ENCODE measurements around the gene AMFR.
"Not testable (repeated sequence)": the region's sequence is repeated elsewhere in the genome, so short reads cannot be mapped to it uniquely, and the experiment has no call there.

AMFR gene

DNA sequence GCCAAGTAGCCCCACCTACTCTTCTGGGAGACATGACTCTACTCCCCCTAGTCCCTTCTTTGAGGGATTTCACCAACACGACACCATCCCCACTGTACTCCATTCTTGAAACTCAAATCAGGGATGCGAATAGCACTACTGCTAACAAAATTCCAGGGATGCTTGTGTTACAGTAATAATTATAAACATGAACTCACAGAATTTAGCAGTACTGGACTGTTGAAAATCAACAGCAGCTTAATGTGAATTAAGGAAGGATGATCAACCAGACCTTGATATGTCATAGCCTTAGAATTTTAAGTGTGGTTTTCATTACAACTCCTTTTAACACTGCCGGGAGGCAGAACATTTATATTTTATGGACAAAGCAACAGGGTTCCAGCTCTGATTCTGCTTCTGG is 37.9 kb downstream of the AMFR start:
- no peak for DNase-seq

DNA sequence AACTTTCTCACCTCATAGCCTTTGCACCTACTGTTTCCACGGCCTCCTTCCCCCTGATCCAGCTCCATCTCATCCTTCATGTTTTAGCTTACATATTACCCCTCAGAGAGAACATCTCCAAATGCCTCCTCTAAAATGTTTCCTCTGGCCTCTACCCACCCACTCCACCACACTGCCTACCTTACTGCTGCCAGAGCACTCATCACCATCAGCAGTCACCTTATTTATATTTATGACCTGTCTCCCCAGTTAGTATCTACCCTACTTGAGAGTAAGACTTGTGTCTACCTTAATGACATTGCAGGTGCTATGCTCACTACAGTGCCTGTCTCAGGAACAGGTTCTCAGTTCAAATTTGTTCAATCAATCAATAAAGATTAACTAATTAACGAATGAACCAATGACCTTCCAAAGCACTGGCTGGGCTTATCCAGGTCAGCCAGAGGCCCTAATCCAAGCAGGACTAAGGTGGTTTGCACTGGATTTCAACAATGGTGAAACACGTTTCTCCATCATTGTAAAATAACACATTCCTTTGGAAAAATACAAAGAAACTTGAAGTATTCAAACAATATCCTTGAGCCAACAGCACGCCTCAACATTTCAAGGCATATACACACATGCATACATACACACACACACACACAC is 41.1 kb downstream of the AMFR start:
- no peak for DNase-seq

DNA sequence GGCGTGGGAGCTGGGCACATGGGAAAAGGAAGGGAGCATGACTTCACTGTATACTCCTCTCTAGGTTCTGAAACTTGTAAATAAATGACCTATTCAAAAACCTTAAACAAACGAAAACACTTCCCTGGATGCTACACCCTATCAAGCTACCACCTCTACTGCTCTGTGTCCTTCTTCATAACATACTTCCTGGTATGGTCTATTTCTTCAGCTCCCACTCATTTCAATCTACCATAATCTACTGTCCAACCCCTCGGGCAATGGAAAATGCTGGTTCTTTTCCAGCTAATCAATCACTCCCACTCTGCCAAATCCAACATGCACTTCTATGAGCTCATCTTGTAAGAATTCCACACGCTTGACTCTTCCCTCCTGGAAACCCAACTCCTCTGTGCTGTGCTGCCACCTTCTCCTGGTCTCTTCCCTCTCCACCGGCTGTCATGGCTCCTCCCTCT is 42.4 kb downstream of the AMFR start:
- no peak for DNase-seq

DNA sequence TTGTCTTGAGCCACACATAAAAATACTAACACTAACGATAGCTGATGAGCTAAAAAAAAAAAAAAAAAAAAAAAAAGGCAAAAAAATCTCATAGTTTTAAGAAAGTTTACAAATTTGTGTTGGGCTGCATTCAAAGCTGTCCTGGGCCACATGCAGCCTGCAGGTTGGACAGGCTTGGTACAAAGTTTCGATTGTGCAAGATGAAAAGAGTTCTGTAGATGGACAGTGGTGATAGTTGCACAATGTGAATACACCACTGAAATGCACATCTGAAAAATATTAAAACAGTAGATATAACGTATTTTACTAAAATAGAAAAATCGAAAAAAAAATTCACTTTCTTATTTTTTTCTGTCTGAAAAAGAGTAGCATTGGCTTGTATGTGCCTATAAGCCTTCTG is 42.9 kb downstream of the AMFR start:
- no peak for DNase-seq

DNA sequence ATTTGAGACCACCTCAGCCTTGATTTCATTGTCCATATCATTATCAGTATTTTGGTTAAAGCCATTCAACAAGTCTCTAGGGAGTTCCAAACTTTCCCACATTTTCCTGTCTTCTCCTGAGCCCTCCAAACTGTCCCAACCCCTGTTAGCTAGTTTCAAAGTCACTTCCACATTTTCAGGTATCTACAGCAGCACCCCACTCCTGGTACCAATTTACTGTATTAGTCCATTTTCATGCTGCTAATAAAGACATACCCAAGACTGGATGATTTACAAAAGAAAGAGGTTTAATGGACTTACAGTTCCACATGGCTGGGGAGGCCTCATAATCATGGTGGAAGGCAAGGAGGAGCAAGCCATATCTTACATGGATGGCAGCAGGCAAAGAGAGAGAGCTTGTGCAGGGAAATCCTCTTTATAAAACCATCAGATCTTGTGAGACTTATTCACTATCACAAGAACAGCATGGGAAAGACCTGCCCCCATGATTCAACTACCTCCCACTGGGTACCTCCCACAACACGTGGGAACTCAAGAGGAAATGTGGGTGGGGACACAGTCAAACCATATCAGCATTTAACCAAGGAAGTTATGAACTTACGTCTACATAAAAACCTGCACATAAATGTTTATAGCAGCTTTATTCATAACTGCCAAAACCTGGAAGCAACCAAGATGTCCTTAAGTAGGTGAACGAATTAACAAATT is 44.4 kb downstream of the AMFR start:
- DNase-seq = not testable (repeated sequence)

DNA sequence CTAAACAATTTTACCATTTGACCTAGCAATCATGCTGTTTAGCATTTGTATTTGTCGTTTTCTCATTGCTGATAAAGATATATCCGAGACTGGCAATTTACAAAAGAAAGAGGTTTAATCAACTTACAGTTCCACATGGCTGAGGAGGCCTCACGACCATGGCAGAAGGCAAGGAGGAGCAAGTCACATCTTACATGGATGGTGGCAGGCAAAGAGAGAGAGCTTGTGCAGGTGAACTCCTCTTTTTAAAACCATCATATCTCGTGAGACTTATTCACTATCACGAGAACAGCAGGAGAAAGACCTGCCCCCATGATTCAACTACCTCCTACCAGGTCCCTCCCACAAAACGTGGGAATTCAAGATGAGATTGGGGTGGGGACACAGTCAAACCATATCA is 46.3 kb downstream of the AMFR start:
- not testable (repeated sequence) for DNase-seq

DNA sequence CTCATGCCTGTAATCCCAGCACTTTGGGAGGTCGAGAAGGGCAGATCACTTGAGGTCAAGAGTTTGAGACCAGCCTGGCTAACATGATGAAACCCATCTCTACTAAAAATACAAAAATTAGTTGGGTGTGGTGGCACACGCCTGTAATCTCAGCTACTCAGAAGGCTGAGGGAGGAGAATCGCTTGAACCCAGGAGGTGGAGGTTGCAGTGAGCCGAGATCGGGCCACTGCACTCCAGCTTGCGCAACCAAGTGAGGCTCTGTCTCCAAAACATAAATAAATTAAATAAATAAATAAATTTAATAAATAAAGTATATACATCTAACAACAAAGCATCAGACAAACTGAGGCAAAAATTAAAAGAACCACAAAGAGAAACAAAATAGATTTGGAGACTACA is 49.6 kb downstream of the AMFR start:
- not testable (repeated sequence) for DNase-seq

DNA sequence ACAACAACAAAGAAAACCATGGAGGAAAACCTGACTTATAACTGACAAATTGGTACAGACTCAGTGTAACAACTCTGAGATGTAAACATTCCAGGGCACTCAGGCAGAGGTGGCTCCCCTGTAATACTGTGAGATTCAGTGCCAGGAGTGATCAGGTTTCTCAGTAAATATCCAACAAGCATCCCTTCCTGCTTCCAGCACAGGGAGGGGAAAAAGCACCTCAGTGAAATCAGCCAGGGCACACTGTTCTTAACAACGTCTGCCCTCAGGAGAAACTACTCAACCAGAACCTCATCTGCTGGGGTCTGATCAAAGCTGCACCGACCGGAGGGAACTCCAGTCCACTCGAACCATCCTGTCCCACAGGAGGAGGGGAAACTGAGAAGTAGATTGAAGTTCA is 52.3 kb downstream of the AMFR start:
- DNase-seq = no peak

DNA sequence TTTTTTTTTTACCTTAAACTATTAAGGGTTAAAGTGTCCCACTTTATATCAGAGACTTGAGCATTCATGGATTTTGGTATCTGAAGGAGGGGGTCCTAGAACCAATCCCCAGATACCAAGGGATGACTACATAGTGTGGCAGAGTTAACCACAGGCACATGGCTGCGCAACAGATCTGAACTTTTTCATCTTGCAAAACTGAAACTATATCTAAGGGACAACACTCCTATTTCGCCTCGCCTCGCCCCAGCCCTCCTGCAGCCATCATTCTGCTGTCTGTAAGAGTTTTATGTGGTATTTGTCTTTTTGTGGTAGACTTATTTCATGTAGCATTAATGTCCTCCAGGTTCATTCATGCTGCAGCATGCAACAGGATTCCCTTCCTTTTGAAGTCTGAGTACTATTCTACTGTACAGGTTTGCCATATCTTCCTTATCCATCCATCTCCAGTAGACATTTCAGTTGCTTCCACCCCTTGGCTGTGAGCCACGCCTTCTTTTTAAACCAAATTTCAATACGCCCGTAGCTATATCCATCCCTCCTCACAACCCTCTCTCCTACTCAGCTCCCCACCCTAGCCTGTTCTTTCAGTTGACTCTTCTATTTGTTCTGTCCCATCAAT is 53.2 kb downstream of the AMFR start:
- DNase-seq = no peak

DNA sequence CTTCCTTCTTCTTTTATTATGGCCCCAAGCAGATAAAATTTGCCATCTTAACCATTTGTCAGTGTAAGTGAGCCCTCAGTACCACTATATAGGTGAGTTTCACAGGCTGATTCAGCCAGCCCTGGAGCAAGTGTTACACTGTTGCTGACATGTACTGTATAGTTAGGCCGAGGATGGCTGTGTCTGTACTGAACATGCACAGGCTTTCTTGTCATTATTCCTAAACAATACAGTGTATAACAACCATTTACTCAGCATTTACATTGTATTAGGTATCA is 53.7 kb downstream of the AMFR start:
- DNase-seq = no peak

DNA sequence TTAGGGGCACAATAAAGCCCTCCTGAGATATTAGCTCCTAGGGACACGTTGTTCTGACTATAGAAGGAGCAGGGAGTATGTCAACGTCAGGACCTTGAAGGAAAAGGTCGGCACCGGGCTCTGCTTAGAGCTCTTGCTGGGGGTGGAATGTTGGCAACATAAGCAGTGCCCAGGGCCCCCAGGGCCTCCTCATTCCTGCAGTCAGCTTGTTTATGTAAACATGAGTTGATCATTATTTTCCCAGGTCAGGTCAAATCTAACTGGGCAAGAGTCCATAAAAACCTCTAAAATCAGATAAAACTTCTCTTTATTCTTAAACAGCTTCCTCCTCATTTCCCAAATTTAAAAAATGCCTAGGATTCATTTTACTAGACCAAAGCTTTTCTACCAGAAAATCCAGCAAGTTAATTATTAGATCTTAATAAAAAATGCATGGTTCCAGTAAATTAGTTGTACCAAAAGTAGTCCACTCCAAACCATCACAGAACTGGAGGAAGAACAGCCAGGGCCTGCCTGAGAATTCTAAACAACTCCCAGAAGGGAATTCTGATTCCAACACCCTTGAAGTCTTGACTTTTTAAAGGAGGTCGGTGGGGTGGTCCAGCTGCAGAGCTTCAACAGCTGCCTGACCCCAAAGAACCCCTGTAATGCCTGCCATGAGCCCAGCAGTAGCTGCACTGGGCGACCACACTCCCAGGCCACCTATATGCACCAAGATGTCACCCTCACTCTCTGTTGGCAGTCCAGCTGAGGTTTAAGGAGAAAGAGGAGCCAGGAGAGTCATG is 54.3 kb downstream of the AMFR start:
- DNase-seq = no peak

DNA sequence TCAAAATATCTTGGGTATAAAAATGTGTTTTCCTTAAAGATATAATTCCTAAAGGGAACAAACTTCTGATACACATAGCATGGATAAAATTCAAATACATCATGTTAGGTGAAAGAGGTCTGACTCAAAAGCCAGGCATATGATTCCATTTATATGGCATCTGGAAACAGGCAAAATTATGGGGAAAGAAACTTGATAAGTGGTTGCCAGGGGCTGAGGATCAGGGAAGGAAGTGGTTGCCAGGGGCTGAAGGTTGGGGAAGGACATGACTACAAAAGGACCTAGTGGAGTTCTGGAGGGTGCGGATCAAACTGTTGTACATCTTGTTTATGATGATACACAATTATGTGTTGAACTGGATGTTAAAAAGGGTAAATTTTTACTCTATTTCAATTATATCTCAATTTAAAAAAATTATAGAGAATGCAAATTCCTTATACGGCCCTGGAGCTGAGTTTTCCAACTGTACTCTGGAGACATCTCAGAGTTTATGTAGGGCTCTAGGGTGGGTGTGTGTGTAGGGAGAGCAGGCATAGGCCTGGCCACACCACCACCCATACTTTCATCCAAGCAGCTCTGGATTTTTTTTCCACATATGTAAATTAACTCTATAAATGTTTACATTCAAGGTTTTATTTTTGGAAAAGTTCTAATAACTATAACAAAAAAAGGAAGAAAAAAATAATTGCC is 55.0 kb downstream of the AMFR start:
- DNase-seq = no peak

DNA sequence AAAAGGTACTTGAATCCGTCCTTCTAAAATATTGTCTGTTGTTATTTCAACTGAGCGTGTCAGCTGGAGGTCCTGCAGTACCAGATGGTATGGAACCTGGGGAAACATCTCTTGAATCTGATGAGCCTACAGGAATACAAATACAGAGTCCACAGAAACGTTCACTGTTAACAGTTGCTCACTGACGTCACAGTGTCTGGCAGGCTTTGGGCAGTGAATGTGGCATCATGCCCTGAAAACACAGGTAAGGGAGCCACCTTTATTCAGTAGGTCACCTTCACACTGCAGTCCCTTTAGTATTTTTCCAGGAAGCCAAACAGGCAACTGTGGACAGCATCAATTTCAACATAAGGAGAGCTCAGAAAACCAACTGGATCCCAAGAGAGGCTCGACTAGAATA is 56.1 kb downstream of the AMFR start:
- no peak for DNase-seq

DNA sequence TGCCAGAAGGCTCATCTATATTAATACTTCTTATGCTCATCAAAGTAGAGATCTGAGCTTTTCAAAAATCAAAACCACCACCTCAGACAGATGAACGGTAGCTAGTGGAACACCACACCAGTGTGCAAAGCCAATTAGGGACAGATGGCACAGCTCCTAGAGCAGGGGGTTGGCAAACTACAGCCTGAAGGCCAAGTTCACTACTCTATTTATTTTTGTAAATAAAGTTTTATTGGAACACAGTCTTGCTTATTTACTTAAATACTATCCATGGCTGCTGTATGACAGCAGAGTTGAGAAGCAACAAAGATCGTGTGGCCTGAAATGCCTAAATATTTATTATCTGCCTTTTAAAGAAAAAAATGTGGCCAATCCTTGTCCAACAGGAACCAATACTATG is 56.8 kb downstream of the AMFR start:
- DNase-seq = no peak

DNA sequence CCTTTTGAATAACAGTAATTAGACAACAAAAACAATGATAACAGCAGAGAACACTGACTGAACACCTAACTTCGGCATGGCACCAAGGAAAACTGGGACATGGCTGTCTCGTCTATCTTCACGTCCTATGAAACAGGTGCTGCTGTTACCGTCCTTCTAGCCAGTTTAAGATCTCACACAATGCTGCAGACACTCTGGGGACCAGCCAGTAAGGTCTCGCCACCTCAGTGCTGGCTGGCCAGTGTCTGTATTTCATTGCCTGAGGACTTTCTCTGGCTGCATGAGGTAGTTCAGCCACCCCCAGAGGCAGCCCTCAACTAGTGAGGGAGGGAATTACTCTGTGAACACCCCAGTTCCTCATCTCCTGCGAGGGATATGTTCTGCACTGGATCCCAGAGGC is 57.6 kb downstream of the AMFR start:
- no peak for DNase-seq

DNA sequence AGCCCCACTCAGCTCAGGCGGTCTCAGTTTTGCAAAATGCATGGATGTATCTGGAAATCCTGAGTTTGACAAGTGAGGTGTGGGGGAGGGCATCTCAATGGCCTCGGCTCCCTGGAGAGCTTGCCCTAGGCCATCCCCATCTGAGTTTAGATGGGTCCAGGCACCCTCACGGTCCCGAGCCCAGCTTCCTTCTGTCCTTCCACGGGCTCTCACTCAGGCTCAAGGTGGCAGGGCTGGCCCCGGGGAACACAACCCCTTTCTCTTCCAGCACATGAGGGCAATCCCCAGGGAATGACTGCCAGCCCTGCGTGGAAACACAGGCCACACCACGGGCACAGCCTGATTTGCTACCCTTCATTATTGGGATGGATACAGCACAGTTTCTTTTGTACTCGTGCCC is 58.4 kb downstream of the AMFR start:
- no peak for DNase-seq

DNA sequence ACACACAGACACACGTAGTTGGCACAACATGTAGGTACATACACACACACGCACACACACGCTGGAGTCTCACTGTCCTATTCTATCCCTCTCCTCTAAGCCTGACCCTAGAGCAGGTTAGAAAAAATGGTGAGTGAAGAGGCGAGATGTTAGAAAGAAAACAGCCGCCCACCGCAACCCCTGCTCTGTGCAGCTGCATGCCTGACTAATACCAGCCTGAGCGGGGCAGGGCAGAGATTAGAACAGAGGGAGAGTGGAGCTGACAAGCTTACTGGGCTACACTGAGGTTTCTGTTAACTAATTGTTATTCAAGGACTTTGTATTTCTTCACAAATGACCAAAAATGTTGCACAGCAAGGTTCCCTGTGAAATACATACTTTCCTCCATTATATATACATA is 59.8 kb downstream of the AMFR start:
- DNase-seq = no peak

DNA sequence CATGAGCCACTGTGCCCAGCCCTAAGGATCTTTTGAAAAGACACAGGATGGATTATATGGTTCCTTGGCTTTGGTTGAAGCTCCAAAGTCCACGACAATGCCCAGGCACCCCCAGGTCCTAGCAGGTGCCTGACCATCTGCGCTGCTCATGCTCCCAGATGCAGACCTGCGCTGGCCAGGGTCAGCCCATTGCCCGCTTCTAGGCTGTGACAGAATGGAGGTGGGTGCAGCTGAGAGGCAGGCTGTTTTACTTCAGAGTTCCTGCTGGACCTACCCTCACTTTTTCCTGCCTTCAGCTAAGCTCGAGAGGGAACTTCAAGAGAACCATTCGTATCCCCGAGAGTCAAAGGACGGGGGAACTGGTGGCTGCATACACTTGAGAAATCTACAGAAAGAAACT is 60.5 kb downstream of the AMFR start:
- no peak for DNase-seq

DNA sequence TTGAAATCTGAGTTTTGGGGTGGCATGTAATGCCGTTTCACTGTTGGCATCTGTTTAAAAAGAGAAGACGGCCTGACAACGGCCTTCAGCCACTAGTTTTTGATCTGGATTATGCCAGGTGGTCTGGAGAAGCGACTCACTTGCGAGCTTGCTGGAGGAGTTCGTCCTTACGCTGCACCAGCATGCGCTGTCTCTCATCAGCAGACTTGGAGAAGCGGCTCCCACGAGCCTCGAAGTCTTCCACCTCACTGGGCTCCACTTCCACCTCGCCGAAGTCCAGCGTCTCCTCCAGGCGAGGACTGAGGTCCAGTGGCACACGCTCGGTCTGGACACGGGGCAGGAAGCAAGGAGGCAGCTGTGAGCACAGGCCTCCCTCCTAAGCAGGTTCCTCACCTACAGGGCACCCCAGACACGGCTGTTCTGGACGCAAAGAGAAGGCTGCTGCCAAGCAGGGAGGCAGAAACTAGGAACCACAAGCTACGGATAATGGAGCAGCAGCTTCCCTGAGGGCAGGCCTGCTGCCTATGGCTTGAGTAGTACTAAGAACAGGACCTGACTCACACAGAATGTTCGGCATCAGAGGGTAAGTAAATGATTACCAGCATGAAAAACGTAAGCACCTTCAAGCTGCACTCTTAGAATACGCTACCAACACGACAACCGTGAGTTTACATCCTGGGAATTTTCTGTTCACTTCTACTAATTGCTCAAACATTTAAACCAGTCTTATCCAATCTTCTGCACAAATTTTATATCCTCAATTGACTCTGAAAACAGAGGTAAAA is 61.4 kb downstream of the AMFR start:
- no peak for DNase-seq

DNA sequence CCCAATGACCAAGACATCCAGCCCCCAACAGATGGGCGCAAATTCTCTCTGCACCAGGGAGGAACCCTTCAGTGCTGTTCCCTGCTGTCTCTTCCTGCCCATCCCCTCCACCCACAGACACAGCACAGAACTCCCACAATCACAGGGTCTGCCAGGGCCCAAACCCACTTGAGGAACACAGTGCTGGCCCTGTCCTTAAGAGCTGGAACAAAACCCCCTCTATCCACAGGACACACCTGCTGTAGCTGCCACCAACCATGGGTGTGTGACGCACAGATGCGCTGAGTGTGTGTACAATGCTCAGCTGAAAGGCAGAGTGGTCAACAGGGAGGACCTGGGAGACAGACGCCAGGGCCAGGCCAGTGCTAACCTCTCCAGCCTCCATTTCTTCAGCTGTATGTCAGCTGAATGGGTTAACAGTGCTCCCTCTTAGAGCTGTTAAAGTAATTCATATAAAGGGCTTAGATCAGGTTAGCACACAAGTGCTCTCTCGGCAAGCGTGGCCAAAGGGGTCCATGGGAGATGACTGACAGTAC is 62.1 kb downstream of the AMFR start:
- no peak for DNase-seq

DNA sequence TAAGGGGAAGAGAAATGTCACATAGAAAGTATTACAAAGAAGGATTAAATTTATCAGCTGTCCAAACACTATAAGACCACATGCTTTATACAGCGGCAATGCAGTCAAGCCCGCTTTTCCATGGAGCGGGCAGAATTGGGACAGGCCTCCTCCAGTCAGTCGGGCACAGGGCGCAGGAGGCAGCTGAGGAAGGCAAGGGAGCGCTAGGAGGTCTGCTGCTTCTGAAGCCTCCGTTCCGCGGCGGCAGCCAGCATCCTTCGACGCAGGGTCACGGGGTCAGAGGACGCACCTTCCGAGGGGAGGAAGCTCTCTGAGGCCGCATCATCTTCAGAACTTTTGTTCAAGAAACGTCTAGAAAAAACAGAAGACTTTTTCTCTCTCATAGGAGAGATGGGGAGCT is 62.6 kb downstream of the AMFR start:
- DNase-seq = no peak

DNA sequence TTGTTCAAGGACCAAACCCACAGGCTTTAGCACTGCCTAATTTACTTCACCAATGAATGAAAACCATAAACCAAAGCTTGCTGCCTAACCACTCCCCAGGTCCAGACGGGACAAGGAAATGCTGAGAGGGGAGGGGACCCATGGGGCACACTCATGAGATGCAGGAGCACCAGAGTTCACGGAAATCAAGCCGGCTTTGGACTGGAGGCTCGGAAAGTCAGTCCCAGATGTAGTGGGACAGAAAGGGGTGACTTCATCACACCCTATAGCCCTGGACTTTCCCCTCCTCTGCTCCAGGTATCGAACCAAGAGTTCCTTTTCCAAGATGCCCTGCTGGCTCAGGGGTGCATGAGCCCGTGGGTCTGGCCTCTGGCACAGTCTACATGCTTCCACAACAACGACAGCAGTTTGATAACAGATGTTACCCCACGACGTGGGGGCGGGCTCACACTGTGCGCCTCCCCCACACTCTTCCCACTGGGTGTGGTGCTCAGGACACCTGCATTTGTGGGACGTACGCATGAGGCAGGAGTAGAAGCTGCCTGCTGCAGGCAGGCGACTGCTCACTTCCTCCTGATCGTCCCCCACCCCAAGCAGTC is 63.2 kb downstream of the AMFR start:
- DNase-seq = no peak

All from NCI-H2081 treated with DMSO at 0.1 percent for 48 hours (cell line).